Activated CD4-positive, CD25-positive, alpha-beta regulatory T cell treated with anti-CD3 and anti-CD28 coated beads, Interleukin-2, amount 50 U/mL, for 16 hours (primary cell): ENCODE data around the gene CTCFL.

ENCODE experiments used
- DNase-seq: peaks from one replicate; pipeline ENCODE4 v3.0.0-alpha.2; 2020; ENCODE audit warnings: low read depth, low spot score

CTCFL gene

GRCh38 chr20:57524511-57525176 lies at the start of gene CTCFL:
Gene CTCFL (minus strand): TSS chr20:57525140. CDS start chr20:57524205, 935 bp downstream.
- no peak for DNase-seq

- no peak for DNase-seq
Observed at GRCh38 chr20:57573894-57574293, 49.0 kb upstream of the CTCFL start.

- no peak for DNase-seq
Observed at GRCh38 chr20:57573242-57573641, 48.3 kb upstream of the CTCFL start.

- no peak for DNase-seq
Observed at GRCh38 chr20:57571782-57572416, 47.0 kb upstream of the CTCFL start.

GRCh38 chr20:57570920-57571319 lies 46.0 kb upstream of the CTCFL start:
- DNase-seq = no peak

GRCh38 chr20:57570145-57570850 lies 45.4 kb upstream of the CTCFL start:
- no peak for DNase-seq

- DNase-seq = no peak
Observed at GRCh38 chr20:57568960-57569359, 44.0 kb upstream of the CTCFL start.

- no peak for DNase-seq
Observed at GRCh38 chr20:57568088-57568896, 43.4 kb upstream of the CTCFL start.

GRCh38 chr20:57567471-57568079 lies 42.6 kb upstream of the CTCFL start:
- DNase-seq = no peak

- DNase-seq = no peak
Observed at GRCh38 chr20:57566803-57567459, 42.0 kb upstream of the CTCFL start.

- DNase-seq = no peak
Observed at GRCh38 chr20:57566399-57566798, 41.5 kb upstream of the CTCFL start.

- no peak for DNase-seq
Observed at GRCh38 chr20:57564951-57565642, 40.2 kb upstream of the CTCFL start.

- DNase-seq = no peak
Observed at GRCh38 chr20:57564180-57564802, 39.4 kb upstream of the CTCFL start.

GRCh38 chr20:57563522-57563921 lies 38.6 kb upstream of the CTCFL start:
- DNase-seq = no peak

GRCh38 chr20:57562541-57563465 lies 37.9 kb upstream of the CTCFL start:
- DNase-seq = no peak

- no peak for DNase-seq
Observed at GRCh38 chr20:57561356-57562279, 36.7 kb upstream of the CTCFL start.

GRCh38 chr20:57560554-57561355 lies 35.8 kb upstream of the CTCFL start, which contains the start of gene PCK1:
Gene PCK1 (plus strand): TSS chr20:57561110. CDS start chr20:57561412, 302 bp downstream.
- DNase-seq = no peak
